ENCODE measurements around the gene WNT3. TPM values are rescaled to one million over a fixed set of nuclear protein-coding genes. Genes with fewer than 3 reads are reported as not detected.

The WNT3 gene
- polyA plus RNA-seq, 3 donors: 1.8 to 2.3 (median 2.0) TPM

DNA sequence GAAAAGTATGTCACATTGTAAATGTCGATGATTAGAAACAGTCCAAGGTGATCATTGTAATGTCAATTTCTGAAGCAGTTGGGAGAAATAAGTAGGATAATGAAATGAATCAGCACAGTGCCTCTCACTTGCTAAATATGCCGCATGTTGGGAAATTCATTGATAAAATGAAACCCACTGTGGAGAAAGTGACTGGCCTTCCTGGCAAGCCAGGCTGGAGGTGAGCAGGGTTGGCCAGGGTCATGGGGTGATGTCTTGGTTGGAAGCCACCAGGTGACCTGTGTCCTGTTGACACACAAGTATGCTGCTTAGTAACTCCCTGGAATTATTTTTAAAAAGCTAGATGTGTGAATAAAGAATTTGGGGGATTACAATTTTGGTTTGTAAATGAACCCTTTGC, 18.0 kb upstream of the WNT3 start:
- no peak for DNase-seq

- no peak for DNase-seq
Measured at GRCh38 chr17:46834846-46835245, 16.4 kb upstream of the WNT3 start.

GRCh38 chr17:46833840-46834208, 15.3 kb upstream of the WNT3 start:
- DNase-seq: no peak

DNA sequence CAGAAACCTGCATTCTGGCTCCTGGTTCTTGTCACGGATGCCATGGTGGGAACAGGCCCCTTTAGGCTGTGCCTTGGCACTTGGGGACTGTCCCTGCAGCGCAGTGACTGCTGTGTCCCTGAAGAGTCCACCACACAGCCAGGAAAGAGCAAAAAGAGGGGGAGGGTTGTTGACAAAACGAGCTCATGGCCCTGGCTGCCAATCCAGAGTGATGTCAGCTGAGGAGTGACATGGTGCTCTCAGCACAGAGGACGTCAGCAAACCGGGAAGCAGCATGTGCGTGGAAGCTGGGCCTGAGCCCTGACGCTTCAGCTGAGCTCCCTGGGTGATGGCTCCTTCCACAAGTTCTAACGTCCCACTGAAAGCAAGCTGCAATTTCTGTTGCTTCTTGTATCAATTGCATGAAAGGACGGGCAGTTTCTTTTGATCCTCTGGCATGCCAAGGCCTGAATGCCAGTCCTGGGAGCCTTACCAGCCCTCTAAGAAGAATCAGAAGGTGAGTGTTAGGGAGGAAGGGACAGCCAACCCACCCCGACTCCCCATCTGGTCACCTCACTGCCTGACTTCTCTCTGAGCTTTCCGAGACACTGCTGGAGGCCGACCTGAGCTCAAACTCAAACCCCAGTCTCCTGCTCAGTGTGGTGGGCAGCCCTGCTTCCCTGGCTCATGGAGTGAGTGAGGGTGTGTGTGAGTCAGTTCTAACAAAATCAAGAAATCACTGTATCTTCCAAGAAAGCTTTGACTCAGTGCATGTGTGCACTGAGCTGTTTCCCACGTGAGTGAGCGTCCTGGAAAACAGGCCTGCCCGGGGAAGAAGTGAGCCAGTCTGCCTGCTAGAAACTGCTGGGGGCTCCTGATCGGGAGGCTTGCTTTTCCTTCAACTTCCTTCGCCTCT, 14.7 kb upstream of the WNT3 start:
- no peak for DNase-seq

DNA sequence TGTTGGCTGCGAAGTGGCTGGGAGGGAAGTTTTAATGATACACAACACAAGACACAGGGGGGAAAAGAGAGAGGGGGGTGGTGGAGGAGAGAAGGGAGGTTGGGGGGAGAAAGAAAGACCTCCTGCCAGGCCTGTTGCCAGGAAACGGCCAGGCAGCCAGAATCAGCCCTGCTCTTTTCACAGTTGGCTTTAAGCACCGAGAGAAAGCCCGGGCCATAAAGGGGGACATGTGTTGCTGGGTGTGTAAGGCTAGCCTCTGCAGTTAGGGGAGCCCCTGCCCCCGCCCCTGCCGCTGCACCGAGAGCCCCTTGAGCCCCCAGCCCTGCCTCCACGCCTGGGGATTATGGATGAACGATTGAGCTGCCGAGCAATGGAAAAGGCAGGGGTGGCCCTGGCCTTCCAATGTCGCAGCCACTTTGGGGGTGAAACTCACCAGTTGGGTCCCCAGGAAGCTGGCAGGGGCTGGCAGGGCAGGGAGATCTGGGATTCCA, 13.9 kb upstream of the WNT3 start:
- DNase-seq: no peak

DNA sequence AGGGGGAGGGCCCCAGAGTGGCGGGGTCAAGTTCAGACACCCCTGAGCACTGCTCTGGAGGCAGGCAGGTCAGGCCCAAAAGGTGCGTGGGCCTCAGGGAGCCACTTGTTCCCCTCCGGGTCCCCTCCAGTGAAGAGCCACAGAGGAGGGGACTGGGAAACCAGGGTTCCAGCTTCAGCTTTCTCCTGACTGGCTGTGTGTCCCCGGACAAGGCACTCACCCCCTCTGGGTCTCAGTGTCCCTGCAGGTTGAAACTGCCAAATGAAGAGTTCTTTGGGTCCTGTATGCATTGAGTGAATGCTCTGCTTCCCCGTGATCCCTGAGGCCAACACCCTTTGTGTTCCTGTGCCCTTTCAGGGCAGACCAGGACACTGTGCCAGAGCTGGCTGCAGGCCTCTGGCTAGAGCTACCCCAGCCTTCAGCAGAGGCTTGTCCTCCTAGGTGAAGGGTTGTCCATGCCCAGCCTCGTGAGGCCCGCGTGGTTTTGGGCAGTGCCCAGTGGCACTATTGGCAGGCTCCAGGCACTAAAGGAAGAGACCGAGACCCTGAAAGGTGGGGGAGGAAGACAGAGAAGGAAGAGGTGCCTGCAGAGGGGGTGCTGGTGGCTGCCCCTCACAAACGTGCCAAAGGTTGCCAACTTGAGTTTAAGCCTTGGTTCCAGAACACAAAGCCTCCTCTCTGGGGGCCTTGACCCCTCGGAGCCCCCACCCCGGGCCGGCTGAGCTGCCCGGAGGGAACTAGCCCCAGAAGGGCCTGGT, 13.3 kb upstream of the WNT3 start:
- no peak for DNase-seq

GRCh38 chr17:46827274-46827673, 8.8 kb upstream of the WNT3 start:
- DNase-seq: no peak

DNA sequence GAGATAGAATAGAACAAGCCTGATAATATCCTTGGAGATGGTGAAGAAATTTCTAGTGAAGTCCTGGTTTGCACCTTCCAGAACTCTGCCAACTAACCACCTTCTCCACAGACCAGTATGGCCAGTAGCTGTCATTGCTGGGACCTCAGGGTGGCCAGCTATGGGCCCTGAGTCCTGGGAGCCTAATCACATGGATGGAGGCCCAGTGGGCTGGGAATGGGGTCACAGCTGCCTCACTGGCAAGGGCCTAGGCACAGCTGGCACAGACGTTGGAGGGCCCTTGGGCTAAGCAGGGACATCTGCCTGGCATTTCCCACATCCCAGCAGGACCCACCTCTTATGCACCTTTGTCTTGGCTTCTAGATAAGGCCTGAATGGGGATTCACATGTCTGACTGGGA, 7.6 kb upstream of the WNT3 start:
- DNase-seq: no peak

DNA sequence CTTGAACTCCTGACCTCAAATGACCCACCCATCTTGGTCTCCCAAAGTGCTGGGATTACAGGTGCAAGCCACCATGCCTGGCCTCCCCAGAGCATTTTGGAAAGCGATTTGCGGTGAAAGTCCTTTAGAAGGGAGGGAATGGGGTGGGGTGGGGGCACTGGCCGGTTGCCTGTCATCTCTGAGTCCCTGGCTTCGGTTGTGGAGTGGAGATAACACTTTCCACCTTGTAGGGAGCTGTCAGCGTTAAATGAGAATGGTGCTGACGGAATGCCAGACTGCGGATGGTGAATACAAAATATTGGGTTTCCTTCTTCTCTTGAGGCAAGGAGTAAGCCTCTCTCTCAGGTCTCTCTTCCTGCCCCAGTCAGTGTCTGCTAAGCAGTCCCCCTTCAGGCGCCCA, 5.2 kb upstream of the WNT3 start:
- DNase-seq: no peak

DNA sequence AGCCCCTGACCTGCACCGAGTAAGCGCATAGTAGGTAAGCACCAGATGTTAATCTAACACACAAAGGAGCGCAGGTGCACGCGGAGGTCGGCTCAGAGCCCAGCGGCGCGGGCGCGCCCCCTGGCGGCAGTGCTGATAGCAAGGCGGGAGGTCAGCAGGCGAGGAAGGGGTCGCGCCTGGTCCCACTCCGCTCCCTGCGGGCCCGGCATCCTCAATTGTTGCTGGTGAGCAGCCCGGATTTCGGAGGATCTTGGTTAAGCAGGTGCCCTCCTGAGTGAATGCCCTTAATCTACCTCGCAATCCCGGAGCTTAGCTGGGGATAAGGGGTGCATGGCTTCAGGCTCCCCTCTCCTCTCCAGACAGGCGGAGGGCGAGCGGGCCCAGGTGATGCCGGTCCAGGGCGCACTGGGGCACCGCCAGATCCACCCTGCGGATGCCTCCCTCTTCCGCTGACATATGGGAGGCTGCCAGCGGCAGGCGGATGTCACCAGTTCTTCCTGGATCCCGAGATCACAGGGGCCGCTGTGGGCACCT, 4.0 kb upstream of the WNT3 start:
- DNase-seq: no peak

GRCh38 chr17:46821482-46822387, 3.2 kb upstream of the WNT3 start:
- no peak for DNase-seq

DNA sequence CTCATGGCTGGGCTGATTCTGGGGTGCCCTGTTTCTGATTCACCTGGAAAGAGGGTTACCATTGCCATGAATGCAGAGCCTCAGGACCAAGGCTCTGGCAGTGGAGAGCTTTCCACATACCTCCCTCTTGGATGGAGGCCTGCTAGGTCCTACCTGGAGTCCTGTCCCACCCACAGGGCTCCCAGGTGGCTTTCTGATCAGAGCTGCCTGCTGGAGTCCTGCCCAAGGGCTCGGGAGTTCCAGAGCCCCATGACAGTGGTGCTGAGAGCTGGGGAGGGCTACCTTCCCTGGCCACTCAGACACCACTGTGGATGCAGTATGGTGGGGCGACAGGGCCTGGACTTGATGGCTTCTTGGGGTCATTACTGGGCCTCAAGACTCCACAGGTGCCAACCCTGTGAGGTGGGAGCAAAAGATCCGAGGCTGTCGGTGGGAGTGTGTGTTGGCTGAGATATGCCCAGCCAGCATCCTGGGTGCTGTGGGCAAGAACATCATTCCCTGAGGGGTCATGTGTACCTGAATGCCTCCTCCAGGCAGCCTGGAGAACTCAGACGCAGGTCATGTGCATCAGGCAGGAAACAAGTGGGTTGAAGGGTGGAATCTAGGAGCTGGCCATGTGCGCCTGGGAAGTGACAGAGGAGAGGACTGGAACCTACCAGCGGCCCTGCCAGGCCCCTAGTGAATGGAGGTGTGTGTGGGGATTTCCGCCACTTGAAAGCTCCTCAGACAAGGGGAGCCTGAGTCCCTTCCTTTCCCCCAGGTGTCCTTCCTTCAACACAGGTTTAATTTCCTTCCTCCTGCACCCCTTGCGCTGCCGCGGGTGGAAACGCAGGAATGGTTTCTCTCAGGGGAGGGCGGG, 2.3 kb upstream of the WNT3 start:
- DNase-seq: no peak

DNA sequence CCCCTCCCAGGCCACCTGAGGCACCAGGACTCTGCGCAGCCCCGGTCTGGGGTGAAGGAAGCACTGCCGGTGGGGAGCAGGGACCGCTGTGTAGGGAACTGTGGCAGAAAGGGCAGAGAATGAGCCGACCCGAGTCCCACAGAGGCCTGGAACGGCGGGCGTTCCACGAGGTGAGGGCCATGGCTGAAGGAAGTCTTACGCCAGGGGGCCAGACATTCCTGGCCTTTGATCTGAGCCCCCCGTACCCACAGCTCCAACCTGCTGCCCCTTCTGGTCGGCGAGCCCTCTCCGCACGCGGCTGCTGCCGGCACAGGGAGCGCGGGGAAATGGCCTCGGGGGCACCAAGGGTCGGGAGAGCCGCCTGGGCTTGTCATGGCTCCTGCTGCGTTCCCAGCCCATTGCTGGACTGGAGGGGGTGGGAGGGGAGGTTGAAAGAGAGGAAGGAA, 1.4 kb upstream of the WNT3 start:
- DNase-seq: no peak

DNA sequence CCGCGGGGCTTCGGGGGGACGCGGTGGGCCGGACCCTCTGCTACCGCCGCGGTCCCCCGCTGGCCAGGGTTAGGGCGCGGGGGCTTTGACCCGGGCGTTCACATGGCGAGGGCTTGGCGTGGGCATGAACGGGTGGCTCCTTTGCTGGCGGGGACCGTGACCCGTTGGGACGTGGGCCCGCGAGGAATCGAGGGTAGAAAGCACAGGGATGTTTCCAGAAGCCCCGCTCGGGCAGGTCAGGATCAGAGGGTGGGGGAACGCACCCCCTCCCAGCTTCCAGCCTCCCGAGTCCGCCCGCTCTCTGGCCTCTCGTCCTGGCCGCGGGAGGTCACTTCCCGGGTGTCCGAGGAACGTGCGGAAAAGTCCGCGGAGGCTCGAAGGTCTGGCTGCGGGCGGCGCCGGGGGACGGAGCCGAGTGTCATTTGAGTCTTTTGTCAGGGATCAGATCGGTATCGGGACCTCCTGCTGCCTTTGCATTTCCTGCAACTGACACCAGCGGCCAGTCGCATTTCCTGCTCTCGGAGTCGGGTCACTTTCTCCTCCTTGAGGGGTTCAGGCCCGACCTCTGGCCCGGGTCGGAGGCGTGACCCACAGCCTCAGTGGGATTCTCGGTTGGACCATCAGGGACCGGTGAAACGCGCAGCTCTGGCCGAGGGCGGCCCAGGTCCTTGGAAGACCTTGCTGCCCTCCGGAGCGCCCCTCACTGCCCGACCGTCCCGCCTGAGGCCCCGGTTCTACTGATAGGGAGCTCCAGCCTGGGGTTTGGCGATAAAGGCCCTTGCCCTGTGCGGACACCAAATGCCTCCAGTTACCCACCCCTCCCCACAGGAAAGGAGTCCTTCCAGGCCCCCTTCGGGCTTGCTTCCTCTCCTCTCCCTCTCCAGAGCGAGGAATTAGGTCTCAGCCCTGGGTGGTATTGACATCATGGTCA, 702 bp upstream of the WNT3 start:
- DNase-seq: no peak

- no peak for DNase-seq
Measured at GRCh38 chr17:46817901-46818209, 637 bp downstream of the WNT3 start.

- no peak for DNase-seq
Measured at GRCh38 chr17:46817151-46817900, 1.2 kb downstream of the WNT3 start.

- DNase-seq: no peak
Measured at GRCh38 chr17:46815474-46816353, 2.8 kb downstream of the WNT3 start.

DNA sequence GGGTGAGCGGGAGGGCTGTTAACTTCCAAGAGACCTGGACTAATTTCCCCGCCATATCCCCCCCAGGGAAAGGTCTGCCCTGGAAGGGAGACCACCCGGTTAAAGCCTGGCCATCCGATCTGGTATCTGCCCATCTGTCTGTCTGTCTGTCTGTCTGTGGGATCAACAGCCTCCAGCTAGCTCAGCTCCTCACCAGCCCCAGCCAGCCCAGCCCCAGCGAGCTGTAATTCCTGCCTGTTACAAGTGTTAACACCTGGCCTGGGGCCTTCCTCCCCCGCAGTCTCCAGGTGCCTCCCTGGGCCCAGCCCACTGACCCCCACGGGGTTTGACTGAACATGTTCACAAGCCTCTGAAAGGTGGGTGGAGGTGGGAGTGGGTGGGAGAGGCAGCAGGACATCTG, 4.0 kb downstream of the WNT3 start:
- no peak for DNase-seq

Data from renal pelvis (tissue), 4 donors.